ENCODE data around the gene CD59.

CD59 gene

GRCh38 chr11:33736148-33736812, at the start of gene CD59:
CD59 (minus strand) TSS chr11:33736423; CDS start chr11:33722445, 13,978 bp downstream.
- peak; percentile 75 to 88 for DNase-seq

GRCh38 chr11:33785609-33786008, 49.4 kb upstream of the CD59 start:
- no peak for DNase-seq

GRCh38 chr11:33779849-33780528, 43.8 kb upstream of the CD59 start:
- DNase-seq, result no peak

GRCh38 chr11:33778675-33779074, 42.5 kb upstream of the CD59 start:
- no peak for DNase-seq

GRCh38 chr11:33777906-33778305, 41.7 kb upstream of the CD59 start:
- DNase-seq, result no peak

GRCh38 chr11:33775832-33776470, 39.7 kb upstream of the CD59 start:
- DNase-seq, result no peak

GRCh38 chr11:33775467-33775807, 39.2 kb upstream of the CD59 start:
- DNase-seq, result no peak

GRCh38 chr11:33774736-33775466, 38.7 kb upstream of the CD59 start:
- DNase-seq, result no peak

GRCh38 chr11:33773987-33774735, 37.9 kb upstream of the CD59 start, which contains the start of gene FBXO3:
FBXO3 (minus strand) TSS chr11:33774520; CDS start chr11:33774497, 23 bp downstream.
- DNase-seq, result peak; percentile 84 to 89

- no peak for DNase-seq
These were observed 37.3 kb upstream of the CD59 start for GRCh38 chr11:33773404-33773986.

- no peak for DNase-seq
These were observed 36.6 kb upstream of the CD59 start for GRCh38 chr11:33772870-33773269.

GRCh38 chr11:33772300-33772699, 36.1 kb upstream of the CD59 start:
- no peak for DNase-seq

- DNase-seq, result no peak
These were observed 34.0 kb upstream of the CD59 start for GRCh38 chr11:33770236-33770635.

- no peak for DNase-seq
These were observed 33.3 kb upstream of the CD59 start for GRCh38 chr11:33769542-33769941.

GRCh38 chr11:33767624-33768023, 31.4 kb upstream of the CD59 start:
- DNase-seq, result no peak

- DNase-seq, result no peak
These were observed 29.9 kb upstream of the CD59 start for GRCh38 chr11:33766085-33766484.

- no peak for DNase-seq
These were observed 25.2 kb upstream of the CD59 start for GRCh38 chr11:33761471-33761870.

- no peak for DNase-seq
These were observed 17.2 kb upstream of the CD59 start for GRCh38 chr11:33753304-33753967.

- no peak for DNase-seq
These were observed 15.7 kb upstream of the CD59 start for GRCh38 chr11:33751878-33752277.

GRCh38 chr11:33747979-33748378, 11.8 kb upstream of the CD59 start:
- no peak for DNase-seq

- DNase-seq, result no peak
These were observed 7.1 kb upstream of the CD59 start for GRCh38 chr11:33743291-33743690.

Data from NCI-H1930 (cell line).